GM18858 (cell line): ENCODE measurements around the gene IGF1R.

Experiments
- ATAC-seq: cut with Tn5 transposase; IDR thresholded peaks from one replicate; pipeline ENCODE4 v1.9.1; 2021; ENCODE audit not compliant: unreplicated experiment

IGF1R gene

DNA sequence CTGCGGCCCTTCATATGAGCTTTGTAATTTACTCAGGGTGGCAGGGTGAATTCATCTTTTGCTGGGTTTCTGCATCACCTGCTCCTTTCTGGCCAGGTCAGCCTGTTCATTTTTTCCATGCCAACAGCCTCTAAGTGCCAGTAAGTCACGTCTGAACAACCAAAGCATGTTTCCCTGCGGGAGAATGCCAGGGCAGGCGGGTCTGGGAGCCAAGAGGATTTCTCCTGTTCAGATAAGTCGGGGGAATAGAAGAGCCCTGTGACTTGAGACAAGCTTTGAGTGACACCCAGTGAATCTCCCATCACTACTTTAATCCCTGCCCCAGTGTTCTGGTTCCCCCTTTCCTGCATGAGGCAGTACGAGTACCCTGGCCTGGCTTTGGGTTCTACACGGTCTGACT is 206.2 kb downstream of the IGF1R start:
- ATAC-seq, result no peak

- no peak for ATAC-seq
Measured at GRCh38 chr15:98855067-98855814, 206.9 kb downstream of the IGF1R start.

GRCh38 chr15:98855815-98856531 is 207.6 kb downstream of the IGF1R start:
- ATAC-seq, result no peak

DNA sequence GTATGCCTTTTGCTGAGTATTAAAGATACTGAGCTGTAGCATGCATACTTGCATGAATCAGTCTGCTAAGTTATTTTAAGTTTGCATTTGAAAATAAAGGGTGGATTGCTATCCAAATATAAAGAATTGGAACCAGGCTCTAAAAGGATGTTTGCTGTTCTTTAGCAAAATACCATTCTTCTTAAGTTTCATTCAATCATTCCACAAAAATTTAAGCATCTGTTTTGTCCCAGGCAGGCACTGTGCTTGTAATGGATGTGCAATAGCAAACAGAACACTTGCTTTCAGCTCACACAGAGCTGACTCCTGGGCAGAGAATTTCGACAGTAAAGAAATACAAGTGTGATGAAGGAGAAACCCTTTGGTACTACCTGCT is 208.2 kb downstream of the IGF1R start:
- no peak for ATAC-seq

GRCh38 chr15:98858610-98859023 is 210.3 kb downstream of the IGF1R start:
- ATAC-seq, result no peak

GRCh38 chr15:98859149-98859548 is 210.8 kb downstream of the IGF1R start:
- ATAC-seq, result no peak

DNA sequence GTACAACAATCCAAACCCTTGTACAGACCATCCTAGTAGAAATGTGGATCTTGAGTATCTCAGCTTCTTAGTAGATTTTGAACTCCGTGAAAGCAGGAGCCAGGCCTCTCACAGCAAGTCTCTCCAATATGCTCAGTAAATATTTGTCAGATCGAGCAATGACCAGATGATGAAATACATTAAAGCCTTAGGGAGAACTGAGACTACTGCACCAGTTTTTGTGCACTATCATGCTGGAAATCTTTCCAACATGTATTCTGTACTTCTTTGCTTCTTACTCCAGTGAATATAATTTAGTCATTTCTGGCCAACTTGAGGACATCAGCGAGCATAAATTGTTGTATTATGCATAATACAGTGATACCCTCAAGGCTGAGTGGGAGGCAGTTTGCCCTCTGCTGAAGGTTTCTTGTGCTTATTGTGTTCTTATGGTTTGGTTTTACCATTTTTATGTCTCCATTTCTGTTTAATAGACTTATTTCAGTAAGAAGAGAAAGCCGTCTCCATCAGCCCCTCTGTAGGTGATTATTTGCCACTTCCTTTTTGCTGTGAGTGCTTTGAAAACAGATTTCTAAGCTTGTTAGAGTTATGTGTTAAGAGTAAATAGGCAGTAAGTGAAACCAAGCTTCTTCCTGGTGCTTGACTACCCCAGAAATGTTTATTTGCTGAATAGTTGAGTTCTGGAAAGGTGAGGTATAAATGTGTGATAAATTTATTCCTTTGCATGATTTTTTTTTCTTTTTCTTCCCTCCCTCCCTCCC is 212.1 kb downstream of the IGF1R start:
- ATAC-seq, result no peak

- no peak for ATAC-seq
Measured at GRCh38 chr15:98861188-98861587, 212.8 kb downstream of the IGF1R start.

- no peak for ATAC-seq
Measured at GRCh38 chr15:98863983-98864382, 215.6 kb downstream of the IGF1R start.

DNA sequence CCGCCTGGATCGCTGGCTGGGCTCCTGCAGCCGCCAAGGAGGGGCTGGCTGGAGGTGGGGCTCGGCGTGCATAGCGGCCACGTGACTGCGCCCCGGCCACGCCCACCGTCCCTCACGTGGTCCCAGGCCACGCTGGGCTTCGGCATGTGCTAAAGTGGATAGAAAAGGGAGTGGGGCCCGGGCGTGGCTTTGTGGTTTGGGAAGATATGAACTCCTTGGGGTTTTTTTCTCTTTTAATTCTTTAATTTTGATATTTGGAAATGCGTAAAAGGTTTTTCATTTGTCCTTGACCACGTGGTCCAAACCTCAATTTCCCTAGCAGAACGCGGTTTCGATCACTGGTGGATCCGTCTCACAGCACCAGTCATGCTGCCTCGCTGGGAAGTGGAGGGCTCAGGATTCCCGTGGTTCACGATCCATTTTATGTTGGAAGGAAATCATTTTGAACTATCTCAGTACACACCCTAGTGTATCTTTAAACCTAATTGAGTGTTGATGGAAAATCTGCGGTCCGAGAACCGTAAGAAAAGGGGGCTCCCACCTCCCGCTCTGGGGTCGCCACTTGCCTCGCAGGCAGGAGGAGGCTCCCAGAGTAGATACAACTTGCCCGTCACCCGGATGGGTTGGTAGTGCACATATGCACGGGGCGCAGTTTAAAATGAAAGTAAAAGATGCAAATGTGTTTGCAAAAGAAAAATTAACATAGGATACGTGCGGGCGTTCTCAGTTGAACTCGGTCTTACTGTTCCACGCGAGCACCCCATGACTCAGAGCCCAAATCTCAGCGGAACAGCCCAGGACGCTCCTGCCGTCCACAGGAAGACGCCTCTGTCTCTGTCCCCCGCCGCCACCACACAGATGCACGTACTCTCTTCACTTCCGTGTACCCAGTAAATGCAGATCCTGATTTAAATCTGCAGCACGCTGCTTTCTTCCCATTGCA is 217.3 kb downstream of the IGF1R start:
- peak; percentile 74 for ATAC-seq

DNA sequence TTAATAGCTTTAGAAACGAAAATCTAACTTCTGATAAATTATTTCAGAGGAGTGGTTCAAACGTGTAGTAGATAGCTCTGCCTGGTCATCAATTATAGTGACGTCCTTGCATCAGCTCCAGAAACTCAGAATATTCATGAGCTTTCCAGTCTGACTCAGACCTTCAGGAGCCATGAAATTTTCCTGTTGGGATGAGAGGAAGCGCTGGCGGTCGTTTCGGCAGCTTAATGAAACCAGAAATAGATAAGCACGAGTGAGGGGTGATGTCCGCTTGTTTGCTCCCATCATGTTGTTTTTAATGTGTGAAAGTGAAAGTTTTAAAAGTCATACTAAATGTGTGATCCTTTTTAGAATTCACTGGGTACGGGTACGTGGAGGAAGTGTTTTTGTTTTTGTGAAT is 218.2 kb downstream of the IGF1R start:
- ATAC-seq, result no peak

- ATAC-seq, result no peak
Measured at GRCh38 chr15:98868564-98868963, 220.2 kb downstream of the IGF1R start.

DNA sequence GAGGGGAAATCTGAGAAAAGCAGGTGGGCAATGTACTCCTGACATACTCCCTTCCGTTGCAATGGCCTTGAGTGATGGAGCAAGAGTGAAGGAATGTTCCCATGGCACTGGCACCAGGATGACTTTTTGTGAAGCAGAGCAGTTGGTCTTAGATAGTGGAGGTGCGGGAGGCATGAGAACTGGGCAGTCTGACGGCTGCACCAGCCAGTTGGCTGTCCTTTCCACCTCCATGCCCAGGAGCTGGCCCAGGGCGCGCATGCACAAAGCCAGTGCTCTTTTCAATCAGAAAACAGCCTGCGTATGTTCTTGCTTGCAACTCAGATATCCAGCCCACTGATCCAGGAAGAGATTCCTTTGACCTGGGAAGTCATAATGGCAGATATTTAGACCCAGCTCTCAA is 222.4 kb downstream of the IGF1R start:
- no peak for ATAC-seq

DNA sequence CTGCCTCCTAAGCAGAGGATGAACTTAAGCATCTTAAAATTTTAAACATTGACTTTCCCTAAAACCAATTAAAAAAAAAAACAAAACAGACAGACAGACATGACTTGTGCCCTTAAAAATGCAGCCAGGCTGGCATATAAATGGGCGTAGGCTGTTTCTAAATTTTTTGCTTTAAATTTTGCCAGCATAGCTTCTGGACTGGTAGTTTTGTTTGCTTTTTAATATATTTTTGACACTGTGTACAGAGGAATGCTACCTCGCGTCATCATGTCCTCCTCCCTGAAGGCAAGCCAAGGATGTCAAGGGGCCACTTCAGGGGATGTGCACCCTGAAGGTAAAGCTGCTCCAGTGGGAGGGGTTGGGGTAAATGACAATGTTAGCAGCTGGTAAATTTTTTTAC is 224.4 kb downstream of the IGF1R start:
- no peak for ATAC-seq

DNA sequence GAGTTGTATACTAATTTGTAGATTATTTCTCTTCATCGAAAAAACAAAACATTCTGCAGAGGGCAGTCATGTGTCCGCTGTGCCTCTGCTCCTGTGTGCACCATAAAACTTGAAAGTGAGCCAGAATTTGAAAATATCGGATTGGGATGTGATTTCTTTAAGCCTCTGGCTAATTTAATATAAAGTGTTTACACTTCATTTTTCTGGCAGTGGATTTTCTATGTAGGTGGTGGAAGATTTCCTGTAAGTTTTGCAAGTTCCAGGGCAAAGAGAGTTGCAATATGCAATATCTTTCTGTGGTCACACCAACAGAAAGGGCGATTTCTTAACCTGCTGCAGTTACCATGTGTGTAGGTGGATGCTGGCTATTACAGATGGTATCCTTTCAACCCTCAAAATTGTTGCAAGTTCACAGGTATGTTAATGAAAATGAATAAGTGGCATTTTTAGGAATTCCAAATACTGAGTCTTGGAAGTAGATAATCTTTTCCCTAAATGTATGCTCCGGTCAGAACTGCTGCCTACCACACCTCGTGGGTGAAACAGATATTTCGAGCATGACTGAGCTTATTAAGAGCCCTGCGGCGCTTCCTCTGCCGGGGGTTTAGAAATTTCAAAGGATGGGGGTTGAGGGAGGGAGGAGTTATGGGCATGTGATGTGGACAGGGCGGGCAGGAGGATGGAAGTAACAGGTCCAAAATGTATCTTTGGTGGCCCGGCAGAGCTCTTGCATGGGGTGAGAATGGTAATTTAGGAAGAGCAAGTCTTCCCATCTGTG is 225.3 kb downstream of the IGF1R start:
- ATAC-seq, result no peak

DNA sequence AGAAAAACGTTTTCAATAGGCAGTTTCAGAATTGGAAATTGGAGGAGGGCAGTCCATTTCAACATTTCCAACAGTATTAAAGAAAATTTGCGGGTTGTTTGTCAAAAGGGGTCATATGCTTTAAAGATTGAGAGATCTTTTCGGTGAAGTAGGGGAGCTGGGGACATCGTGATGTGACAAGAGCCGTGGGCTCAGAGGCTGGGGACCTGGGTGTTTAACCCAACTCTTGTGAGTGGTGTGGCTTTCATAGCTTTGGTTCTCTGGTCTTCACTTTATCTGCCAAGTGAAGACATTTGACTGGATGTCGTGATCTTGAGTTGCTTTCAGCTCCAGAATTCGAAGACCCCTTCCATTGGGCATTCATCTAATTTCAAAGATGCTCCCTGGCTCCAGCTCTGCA is 226.0 kb downstream of the IGF1R start:
- ATAC-seq, result no peak

- ATAC-seq, result no peak
Measured at GRCh38 chr15:98874773-98875172, 226.4 kb downstream of the IGF1R start.

DNA sequence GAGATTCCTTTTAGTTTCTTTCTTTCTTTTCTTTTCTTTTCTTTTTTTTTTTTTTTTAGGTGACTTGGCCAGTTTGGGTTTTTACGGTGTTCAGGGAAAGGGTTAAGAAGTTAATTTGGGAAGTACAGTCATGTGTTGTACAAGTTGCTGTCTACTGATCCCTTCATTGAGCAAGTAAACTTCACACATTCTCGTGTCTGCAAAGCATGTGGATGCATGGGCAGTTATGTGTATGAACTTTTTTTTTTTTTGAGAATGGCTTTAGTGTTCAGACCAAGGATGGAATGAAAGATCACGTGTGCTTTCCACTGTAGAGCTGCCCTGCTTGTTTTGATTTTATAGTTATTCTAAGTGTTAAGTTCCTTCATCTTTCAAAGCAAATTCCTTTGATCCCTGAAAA is 227.0 kb downstream of the IGF1R start:
- ATAC-seq, result no peak

- no peak for ATAC-seq
Measured at GRCh38 chr15:98876451-98877369, 228.4 kb downstream of the IGF1R start.
